IPS-18a (cell line): Measurements from ENCODE around the gene C1orf53.
"Not testable (repeated sequence)": the region's sequence is repeated elsewhere in the genome, so short reads cannot be mapped to it uniquely, and the experiment has no call there.

Source experiments
- H3K27ac ChIP-seq: one replicate; pipeline ENCODE4 v1.5.1; 2013; ENCODE audit warnings: low read length
- H3K27me3 ChIP-seq: one replicate; pipeline ENCODE4 v1.6.1; 2013; ENCODE audit warnings: mild to moderate bottlenecking, low read length; ENCODE audit not compliant: control insufficient read depth, insufficient read depth
- H3K36me3 ChIP-seq: one replicate; pipeline ENCODE4 v1.6.1; 2013; ENCODE audit warnings: low read depth, low read length; ENCODE audit not compliant: control insufficient read depth
- H3K4me1 ChIP-seq: one replicate; pipeline ENCODE4 v1.6.1; 2013; ENCODE audit warnings: low read depth, low read length; ENCODE audit not compliant: control insufficient read depth
- H3K4me3 ChIP-seq: one replicate; pipeline ENCODE4 v1.5.1; 2013; ENCODE audit warnings: low read length
- H3K9ac ChIP-seq: one replicate; pipeline ENCODE4 v1.6.1; 2013; ENCODE audit warnings: mild to moderate bottlenecking, low read length, moderate library complexity
- H3K9me3 ChIP-seq: one replicate; pipeline ENCODE4 v1.6.1; 2013; ENCODE audit warnings: low read depth, low read length; ENCODE audit not compliant: control insufficient read depth

Gene C1orf53

DNA sequence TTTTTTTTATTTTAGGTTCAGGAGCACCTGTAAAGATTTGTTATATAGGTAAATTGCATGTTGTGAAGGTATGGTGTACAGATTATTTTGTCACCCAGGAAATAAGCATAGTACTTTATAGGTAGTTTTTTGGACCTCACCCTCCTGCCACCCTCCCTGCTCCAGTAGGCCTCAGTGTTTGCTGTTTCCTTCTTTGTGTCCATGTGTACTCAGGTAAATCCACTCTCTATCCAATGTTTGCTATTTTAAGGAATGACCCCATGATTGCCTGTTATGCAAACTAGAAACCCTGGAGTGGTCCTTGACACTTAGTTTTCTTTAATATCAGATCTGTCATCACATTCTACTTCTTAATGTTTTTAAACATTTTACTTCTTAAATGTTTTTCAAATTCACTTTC, 48.7 kb downstream of the C1orf53 start:
- H3K9ac ChIP-seq, result no peak overlapping the region
- no peaks in the 10 kb centered on the region for H3K27me3 ChIP-seq
- no peaks in the 10 kb centered on the region for H3K9me3 ChIP-seq
- no peaks in the 10 kb centered on the region for H3K4me1 ChIP-seq
- H3K4me3 ChIP-seq, result no peak overlapping the region
- H3K27ac ChIP-seq, result no peak overlapping the region
- H3K36me3 ChIP-seq, result no peaks in the 10 kb centered on the region

- H3K9ac ChIP-seq, result no peak overlapping the region
- H3K27me3 ChIP-seq, result no peaks in the 10 kb centered on the region
These were observed 49.3 kb downstream of the C1orf53 start for GRCh38 chr1:197951617-197952175.

DNA sequence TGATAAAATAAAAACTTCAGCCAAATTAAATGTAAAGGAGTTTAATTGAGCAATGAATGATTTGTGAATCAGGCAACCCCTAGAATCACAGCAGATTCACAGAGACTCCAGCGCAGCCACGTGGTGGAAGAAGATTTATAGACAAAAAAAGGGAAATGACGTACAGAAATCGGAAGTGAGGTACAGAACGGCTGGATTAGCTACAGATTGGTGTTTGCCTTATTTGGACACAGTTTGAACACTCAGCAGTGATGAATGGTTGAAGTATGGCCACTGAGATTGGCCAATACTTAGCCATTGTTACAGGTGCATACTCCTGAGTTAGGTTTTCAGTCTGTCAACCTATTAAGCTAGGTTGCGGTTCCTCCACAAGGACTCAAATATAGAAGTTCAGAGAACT, 51.0 kb downstream of the C1orf53 start:
- H3K36me3 ChIP-seq, H3K27me3 ChIP-seq, H3K27ac ChIP-seq, H3K4me3 ChIP-seq, H3K9ac ChIP-seq, H3K4me1 ChIP-seq, H3K9me3 ChIP-seq: not testable (repeated sequence)

More at GRCh38 chr1:197951617-197952175, 49.3 kb downstream of the C1orf53 start:
- Histone ChIP-seq H3K4me1 (no peaks in the 10 kb centered on the region), H3K4me3 (no peak overlapping the region), H3K36me3 (no peaks in the 10 kb centered on the region), H3K9me3 (no peaks in the 10 kb centered on the region), H3K27ac (no peak overlapping the region)

DNA sequence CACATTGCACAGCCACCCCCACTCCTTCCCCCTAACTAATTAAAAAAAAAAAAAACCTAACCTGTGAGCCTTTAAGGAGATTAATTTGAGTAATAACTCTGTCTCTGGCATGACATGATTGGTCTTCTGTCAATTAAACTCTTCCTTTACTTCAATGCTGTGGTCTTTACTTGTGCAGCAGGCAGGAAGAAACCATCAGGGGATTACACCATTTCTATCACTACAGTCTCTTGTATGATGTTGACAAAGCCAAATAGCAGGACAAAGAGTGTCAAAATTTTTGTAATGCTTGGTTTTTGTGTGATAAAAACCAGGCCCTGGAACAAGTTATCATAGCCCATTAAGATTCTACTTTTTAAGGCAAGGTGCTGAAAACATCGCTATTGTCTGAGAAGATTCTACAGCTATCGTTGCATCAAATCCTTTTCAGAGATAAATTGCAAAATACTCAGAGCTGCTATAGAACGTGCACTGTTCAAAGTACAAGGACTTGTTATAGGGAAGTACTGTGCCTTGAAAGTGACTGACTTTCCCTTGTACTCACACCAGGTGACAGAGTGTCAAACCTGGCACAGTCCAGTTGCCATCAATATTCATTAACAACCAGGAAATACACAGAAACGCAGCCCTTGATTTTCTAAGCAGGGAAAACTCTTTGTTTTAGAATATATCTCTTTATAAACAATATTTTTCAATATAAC, 52.4 kb downstream of the C1orf53 start:
- Histone ChIP-seq H3K9me3 (no peaks in the 10 kb centered on the region), H3K4me3 (no peak overlapping the region), H3K36me3 (no peaks in the 10 kb centered on the region), H3K27me3 (no peaks in the 10 kb centered on the region), H3K4me1 (no peaks in the 10 kb centered on the region), H3K9ac (no peak overlapping the region), H3K27ac (no peak overlapping the region)

DNA sequence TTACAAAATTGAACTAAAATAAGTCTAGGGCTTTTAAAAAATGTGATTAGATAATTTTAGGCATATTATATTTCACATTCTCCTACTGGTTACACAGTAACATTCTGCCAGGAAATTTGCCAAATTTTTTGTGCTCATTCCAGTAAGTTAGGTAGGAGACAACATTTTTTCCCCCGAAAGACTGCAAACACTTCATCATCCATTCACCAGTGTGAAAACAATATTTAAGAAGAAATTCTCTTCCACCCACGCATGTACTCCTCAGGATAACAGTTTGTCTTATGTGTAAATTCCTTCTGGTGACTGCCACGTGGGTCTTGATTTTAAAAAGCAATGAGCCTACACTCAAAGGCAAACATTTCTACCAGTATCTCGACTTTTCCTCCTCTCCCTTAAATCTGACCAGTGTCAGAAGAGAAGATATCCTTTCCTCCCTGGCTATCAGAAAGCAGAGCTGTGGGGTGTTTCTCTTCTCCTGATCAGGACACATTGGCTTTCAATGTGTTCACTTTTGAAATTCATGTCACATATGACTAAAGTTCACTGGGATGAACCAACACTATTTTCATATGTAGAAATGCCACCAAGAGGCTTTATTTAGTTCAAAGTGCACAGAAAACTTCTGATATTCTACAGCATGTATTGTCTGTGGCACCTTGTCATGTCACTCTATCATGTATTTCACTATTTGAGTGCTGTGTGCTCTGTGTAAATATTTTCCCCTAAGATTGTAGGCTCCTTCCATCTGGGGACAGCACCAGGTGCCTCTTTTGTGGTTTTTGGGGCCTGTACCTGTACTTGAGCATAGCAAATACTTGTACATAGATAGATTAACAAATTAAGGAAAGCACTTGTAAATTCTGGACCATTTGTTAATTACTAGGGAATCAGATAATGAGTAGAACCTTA, 53.3 kb downstream of the C1orf53 start:
- Histone ChIP-seq H3K4me1 (no peaks in the 10 kb centered on the region), H3K4me3 (no peak overlapping the region), H3K36me3 (no peaks in the 10 kb centered on the region), H3K27me3 (no peaks in the 10 kb centered on the region), H3K9ac (no peak overlapping the region), H3K9me3 (no peaks in the 10 kb centered on the region), H3K27ac (no peak overlapping the region)
